Nephron progenitor cell (in vitro differentiated cells): ENCODE measurements around the gene NUDT16L1.
A peak's percentile ranks its signal among the peaks of the same experiment; 100 is the strongest.

ENCODE experiments used
- DNase-seq: peaks from one replicate; pipeline ENCODE4 v3.0.0; 2021
- H3K27ac Mint-ChIP-seq: 2 replicates; pipeline ENCODE4 v1.8.0; 2021; ENCODE audit warnings: mild to moderate bottlenecking, moderate library complexity, mixed read lengths
- H3K27me3 Mint-ChIP-seq: 2 replicates; pipeline ENCODE4 v1.8.0; 2021; ENCODE audit warnings: mild to moderate bottlenecking, low read depth, mixed read lengths; ENCODE audit not compliant: poor library complexity
- H3K36me3 Mint-ChIP-seq: 2 replicates; pipeline ENCODE4 v1.8.0; 2021; ENCODE audit warnings: low read depth, mixed read lengths
- H3K4me1 Mint-ChIP-seq: 2 replicates; pipeline ENCODE4 v1.8.0; 2021; ENCODE audit warnings: mixed read lengths
- H3K4me3 Mint-ChIP-seq: 2 replicates; pipeline ENCODE4 v1.8.0; 2021; ENCODE audit warnings: mild to moderate bottlenecking, moderate library complexity, mixed read lengths
- H3K9me3 Mint-ChIP-seq: 2 replicates; pipeline ENCODE4 v1.8.0; 2021; ENCODE audit warnings: mild to moderate bottlenecking, moderate library complexity, mixed read lengths
- TF ChIP-seq, protein P1 (sequence below): fragments of 200-600 bp; sonication (generic); IDR thresholded peaks from 2 replicates; pipeline ENCODE4 v1.5.0; 2021; ENCODE audit warnings: antibody characterized with exemption

The NUDT16L1 gene

DNA sequence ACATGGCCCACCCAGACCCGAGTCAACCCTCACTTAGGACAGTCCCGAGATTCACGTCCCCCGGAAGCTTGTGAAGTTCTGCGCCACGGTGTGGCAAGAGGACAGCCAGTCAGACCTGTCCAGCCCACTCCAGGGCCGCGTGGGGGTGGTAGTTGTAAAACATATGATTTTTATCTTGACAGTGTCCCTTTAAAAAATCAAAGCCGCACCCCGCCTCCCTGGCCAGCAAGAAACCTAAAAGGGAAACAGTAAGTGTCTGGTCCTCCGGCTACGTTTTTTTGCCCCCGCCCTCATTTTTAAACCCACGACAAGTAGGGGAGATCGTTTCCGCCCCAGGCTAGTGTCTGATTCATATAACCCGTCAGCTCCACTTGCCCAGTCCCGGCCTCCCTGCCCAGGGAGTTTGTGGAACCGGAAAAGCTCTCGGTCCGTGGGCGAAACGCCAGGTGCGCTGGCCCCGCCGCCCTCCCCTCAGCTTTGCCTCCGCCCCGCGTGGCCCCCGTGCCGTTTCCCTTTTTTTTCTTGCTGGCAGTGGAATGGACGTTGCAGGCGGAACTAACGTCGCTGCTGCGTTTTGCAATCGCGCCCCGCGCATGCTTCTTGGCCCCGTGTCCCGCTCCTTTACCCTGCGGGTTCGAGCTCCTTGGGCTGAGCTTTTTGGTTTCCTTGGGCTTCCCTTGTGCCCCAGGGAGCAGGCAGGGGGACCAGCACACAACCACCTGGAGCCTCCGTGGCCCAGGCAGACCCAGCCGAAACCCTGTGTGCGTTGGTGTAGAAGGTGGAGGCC lies 13.3 kb upstream of the NUDT16L1 start:
- Mint-ChIP-seq H3K36me3 (peaks cover 9% of the 10 kb centered on the region), H3K27me3 (no peaks in the 10 kb centered on the region), H3K4me3 (no peak overlapping the region), H3K27ac (peak overlapping the region; percentile 22), H3K9me3 (no peaks in the 10 kb centered on the region), H3K4me1 (peaks cover 58% of the 10 kb centered on the region)
- TF ChIP-seq, protein P1, sequence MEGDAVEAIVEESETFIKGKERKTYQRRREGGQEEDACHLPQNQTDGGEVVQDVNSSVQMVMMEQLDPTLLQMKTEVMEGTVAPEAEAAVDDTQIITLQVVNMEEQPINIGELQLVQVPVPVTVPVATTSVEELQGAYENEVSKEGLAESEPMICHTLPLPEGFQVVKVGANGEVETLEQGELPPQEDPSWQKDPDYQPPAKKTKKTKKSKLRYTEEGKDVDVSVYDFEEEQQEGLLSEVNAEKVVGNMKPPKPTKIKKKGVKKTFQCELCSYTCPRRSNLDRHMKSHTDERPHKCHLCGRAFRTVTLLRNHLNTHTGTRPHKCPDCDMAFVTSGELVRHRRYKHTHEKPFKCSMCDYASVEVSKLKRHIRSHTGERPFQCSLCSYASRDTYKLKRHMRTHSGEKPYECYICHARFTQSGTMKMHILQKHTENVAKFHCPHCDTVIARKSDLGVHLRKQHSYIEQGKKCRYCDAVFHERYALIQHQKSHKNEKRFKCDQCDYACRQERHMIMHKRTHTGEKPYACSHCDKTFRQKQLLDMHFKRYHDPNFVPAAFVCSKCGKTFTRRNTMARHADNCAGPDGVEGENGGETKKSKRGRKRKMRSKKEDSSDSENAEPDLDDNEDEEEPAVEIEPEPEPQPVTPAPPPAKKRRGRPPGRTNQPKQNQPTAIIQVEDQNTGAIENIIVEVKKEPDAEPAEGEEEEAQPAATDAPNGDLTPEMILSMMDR: no peak
- no peak for DNase-seq

DNA sequence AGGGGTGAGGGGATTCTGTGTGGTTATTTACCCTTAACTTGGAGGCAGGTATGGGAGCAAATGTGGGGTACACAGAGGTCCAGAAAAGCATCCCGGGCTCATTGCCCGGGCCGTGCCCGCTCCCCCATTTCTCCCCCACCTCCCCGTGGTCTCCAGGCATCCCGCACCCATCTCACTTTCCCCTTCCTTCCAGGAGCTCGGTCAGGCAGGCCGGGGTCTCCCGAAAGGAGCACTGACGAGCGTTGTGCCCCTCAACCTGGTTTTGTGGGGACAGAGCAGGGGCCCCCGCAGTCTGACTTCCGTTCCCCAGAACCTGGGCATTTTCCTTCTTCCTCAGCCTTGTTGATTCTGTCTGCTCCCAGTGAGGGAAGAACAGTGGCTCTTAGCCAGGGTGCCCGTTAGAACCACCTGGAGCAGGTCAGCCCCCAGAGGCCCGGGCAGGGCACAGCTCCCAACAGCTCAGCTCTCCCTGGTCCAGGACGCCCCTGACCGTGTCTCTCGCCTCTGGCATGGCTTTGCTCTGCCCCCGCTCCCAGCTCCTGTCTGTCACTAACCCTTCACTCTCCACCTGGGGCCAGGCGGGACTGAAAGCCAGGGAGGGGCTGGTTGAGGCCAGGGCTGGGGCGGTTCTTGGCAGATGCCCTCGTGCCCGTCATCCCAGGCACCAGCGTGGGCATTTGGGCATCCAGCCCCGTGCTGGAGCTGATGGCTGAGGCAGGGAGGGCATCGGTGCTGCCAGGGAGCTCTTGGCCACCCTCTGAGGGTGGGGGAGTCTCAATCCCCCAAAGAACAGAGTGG lies 12.5 kb upstream of the NUDT16L1 start:
- H3K27ac Mint-ChIP-seq: peak overlapping the region; percentile 22
- H3K27me3 Mint-ChIP-seq: no peaks in the 10 kb centered on the region
- DNase-seq: no peak
- TF ChIP-seq, protein P1: no peak
- H3K4me1 Mint-ChIP-seq: peaks cover 52% of the 10 kb centered on the region
- H3K9me3 Mint-ChIP-seq: no peaks in the 10 kb centered on the region
- H3K36me3 Mint-ChIP-seq: peaks cover 10% of the 10 kb centered on the region
- H3K4me3 Mint-ChIP-seq: no peak overlapping the region

- H3K27ac Mint-ChIP-seq: no peak overlapping the region
- TF ChIP-seq, protein P1: no peak
- H3K27me3 Mint-ChIP-seq: no peaks in the 10 kb centered on the region
- H3K9me3 Mint-ChIP-seq: no peaks in the 10 kb centered on the region
- DNase-seq: no peak
- peaks cover 10% of the 10 kb centered on the region for H3K36me3 Mint-ChIP-seq
- H3K4me1 Mint-ChIP-seq: peaks cover 45% of the 10 kb centered on the region
- H3K4me3 Mint-ChIP-seq: no peak overlapping the region
These were observed 11.8 kb upstream of the NUDT16L1 start for GRCh38 chr16:4681471-4682083.

DNA sequence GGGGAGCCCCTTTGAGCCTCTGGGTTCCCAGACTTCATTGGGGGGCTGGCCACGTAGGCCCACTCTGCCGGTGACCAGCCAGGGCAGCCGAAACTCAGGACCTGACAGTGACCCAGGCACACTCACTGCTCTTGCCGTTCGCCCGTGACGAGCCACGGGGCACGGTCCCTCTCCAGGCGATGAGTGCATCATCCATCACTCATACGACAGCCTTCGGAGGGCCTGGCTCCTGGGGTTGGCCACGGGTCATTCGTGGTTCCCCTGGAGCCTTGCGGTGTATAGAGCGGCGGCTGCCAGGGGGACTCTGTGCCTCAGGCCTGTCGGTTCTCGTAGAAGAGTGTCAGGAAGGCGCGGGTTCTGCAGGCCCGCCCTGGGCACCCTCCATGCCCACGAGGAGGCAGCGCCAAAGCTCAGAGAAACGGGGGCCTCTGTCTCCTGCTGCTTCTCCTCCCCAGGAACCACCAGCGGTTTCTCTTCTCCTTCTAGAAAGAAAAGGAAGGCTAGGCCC lies 11.2 kb upstream of the NUDT16L1 start:
- DNase-seq: peak; percentile 64
- no peak overlapping the region for H3K4me3 Mint-ChIP-seq
- no peaks in the 10 kb centered on the region for H3K9me3 Mint-ChIP-seq
- TF ChIP-seq, protein P1: no peak
- H3K27ac Mint-ChIP-seq: no peak overlapping the region
- no peaks in the 10 kb centered on the region for H3K27me3 Mint-ChIP-seq
- peaks cover 39% of the 10 kb centered on the region for H3K4me1 Mint-ChIP-seq
- H3K36me3 Mint-ChIP-seq: peaks cover 10% of the 10 kb centered on the region

GRCh38 chr16:4682616-4683254 lies 10.6 kb upstream of the NUDT16L1 start:
- TF ChIP-seq, protein P1: peak; percentile 60
- Mint-ChIP-seq H3K27me3 (no peaks in the 10 kb centered on the region), H3K9me3 (no peaks in the 10 kb centered on the region), H3K4me1 (peaks cover 38% of the 10 kb centered on the region), H3K4me3 (no peak overlapping the region), H3K36me3 (peaks cover 14% of the 10 kb centered on the region), H3K27ac (peak overlapping the region; percentile 80)
- DNase-seq: peak; percentile 77
